NB4 (cell line): ENCODE data around the gene NME3.

Experiments used
- CTCF ChIP-seq: IDR thresholded peaks from one replicate; pipeline ENCODE4 v1.5.1; 2012; ENCODE audit warnings: low read depth, low read length
- MAX ChIP-seq: IDR thresholded peaks from 2 replicates; pipeline ENCODE4 v1.6.1; 2011; ENCODE audit warnings: low read depth, low read length
- POLR2A ChIP-seq: IDR thresholded peaks from 2 replicates; pipeline ENCODE4 v1.6.1; 2011; ENCODE audit warnings: mild to moderate bottlenecking; ENCODE audit not compliant: insufficient read length; ENCODE audit errors: extremely low read depth

- TF ChIP-seq CTCF, result no peak
- no peak for TF ChIP-seq POLR2A
- no peak for TF ChIP-seq MAX
Observed at GRCh38 chr16:1793578-1794220, 22.4 kb upstream of the NME3 start, which contains the start of gene IGFALS.
